ENCODE results near the gene COG6.

Gene COG6

DNA sequence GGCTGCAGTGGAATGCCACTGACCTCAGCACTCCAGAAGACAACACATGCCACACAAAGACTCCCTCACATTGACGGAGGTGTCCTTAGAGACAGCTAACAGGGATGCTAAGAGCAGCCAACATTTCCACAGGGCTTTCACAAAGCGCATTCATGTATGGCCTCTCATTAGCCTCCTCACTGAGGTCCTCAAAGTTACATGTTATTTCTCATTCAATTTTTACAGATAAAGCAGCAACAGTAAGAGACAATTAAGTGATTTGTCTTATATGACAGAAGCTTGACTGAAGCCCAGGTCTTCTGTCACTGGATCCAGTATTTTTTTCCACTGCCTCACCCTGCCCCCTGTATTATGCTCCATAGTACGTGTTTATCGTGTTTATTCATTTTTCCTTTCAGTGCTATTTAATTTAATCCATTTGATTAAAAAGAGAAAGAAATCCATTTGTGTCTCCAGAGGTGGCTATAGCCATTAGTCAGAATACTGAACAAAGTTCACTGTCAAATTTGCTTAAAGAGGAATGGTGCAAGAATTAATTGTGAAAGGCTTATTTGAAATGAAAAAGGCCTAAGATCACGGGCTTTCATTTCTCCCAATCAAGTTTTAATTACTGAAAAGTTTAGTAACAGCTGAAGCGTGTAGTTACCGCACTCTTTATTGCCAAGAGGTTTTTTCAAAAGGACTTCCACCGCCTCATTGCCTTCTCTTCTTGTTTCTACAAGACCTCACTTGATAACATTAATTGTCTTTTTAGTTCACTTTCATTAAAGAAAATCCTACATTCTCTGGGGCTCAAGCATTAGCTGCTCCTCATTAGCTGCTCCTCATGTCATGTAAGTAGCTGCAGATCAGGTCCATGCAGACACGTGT lies 115.0 kb downstream of the COG6 start:
- no peak for DNase-seq

DNA sequence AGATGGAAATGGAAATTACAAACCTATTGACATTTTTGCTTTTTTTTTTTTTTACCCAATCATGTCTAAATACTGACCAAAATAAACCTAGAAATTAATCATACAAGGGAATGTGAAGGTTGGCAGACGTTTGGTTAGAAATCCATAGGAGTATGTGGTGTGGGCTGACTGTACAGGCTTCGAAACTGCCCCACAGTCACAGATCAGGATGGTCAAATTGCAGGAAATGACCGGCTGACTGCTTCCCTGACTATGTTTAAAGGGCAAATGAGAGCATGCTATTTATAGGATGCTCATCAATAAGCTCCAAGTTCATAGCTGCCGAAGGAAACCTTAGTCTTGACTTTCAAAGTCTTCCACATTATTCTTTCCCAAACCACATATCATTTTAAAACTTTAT lies 118.4 kb downstream of the COG6 start:
- DNase-seq, result no peak

DNA sequence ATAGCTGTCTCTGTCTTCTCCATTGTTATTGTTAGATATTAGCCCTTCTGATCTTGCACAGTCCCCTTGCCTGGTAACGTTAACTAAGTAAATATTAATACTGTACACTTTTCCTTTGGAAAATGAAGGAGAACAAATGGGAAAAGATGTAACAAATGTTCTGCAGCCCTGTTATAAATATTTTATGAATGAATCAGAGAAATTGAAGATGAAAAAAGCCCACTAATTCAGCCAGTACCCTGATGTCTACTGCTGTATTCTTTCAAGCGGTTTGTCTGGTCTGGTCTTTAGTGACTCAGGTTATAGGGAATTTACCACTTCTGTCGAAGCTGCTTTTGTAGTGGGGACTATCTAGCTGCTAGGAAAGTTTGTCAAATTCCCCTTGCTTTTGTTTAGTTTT lies 121.0 kb downstream of the COG6 start:
- DNase-seq, result no peak

DNA sequence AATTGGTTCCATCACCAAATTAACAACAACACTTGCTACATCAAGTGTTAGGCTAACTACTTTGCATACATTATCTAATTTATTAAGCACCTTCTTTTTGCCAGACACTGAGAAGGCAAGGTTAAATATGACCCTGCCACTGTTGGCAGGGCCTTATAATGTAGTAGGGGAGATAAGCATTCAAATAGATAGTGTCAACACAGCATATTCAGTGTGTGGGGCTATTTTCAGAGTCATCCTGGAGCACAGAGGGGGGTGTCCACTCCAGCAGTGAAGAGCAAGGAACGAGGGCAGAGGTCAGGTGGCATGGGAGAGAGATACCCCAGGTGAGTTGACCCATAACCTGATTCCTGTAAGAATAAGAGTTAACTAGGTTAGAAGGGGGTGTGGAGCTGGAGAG lies 121.6 kb downstream of the COG6 start:
- DNase-seq, result no peak

DNA sequence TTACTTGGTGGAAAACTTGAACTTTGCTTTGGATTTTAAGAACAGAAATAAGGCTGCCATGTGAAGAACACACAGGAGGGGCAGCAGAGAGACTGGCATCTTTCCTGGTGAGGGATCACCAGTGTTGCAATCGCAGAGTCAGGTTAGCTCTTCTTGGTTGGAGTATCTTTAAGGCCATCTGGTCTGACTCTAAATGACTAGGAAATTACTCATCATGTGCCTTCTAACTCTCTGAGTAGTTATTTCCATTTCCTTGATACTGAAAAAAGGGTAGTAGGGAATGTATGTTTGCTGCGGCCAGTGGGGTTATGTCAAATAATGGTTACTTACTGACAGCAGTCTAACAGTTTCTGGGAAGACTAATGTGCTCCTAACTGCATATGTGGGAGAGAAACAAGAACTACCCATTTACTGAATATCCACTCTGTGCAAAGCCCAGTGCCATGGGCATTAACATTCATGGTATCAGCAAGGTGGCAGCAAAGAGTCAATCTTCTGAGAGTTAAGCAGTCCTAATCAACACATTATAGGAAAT lies 122.1 kb downstream of the COG6 start:
- DNase-seq, result no peak

DNA sequence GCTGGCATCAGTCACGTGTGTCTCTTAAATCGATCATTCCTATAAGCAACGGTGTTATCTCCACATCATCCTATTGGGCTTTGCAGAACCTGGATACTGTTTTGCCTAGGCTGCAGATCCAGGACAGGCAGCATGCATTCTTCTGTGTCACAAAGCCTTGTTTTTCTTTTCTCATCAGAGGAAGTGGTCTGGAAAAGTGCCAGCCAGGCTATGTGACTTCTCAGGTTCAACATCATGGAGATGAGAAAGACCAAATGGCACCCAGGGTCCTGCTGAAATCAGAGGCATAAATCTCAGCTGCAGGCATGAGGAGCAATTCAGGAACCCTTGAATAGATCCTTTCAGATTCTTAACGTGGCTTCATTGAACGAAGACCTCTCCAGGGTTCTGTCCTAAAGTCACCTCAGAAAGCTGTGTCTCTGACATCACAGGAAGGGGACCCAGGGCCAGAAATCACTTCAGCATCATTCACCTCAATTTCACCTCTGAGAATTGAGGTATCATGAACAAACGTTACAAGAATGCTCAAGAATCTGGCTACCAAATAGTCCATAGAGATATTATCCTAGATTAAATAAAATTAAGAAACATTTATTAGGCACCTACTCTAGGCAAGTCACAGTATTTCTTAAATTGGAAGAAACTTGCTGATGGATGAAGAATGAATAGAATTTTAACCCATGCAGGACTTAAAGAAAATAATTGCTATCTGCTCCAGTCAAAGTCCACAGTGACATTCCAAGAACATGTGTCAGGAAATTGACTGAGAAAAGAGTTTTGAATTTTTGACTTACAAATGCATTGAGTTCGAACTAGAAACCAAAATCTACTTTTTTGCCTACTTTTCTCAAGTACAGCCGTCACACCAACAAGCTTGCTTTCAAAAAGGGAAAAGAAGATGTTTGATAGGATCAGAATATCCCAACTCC lies 124.1 kb downstream of the COG6 start:
- DNase-seq, result no peak

DNA sequence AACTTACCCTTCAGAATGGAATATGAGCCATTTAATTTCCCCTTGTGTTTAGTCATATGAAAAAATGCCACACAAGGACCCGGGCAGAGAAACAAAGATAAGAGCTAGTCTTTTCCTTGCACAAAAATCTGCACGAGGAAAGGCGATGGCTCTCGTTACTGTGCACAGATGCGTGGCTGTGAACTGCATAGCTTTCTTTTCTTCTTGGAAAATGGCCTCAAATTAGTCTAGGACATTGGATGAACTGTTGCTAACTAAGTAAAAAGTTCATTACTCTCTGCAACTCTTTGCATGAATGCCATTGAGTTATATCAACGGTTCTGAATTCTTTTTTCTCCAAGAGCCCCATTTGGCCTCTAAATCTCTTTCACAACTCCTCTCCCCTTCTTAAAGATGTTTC lies 125.2 kb downstream of the COG6 start:
- no peak for DNase-seq

DNA sequence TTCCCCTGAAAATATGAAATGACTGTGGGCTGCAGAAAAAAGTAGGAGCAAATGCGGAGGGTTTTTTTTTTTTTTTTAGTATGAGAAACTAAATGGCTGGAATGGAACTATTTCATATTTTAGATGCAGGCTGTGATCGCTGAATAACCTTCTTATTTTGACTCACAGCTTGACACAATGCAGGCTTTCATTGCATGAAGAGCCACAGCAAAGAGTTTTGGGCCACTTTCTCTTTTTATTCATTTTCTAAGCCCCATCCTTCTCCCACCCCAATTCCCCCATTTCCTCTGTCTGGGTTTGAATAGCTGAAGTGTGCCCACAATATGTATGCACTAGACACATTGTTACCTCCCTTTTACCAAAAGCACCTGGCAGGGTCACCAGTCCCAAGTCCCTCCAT lies 125.9 kb downstream of the COG6 start:
- DNase-seq, result no peak

DNA sequence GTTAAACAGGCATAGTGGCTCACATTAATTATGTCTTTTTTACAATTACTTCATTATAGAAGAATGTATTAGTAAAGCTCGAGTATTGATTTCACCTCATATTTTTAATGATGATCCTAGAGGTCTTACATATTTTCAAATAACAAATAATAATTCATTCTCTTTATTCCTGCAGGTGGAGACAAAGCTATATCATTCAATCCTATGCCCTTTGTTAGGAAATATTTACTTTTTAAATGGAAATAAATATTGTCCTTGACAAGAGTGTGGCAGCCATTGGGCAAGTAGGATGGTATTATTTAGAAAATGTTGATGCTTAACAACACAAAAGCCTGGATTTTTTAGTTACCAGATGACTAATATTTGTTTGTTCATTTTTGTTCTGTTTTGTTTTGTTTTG lies 127.6 kb downstream of the COG6 start:
- no peak for DNase-seq

DNA sequence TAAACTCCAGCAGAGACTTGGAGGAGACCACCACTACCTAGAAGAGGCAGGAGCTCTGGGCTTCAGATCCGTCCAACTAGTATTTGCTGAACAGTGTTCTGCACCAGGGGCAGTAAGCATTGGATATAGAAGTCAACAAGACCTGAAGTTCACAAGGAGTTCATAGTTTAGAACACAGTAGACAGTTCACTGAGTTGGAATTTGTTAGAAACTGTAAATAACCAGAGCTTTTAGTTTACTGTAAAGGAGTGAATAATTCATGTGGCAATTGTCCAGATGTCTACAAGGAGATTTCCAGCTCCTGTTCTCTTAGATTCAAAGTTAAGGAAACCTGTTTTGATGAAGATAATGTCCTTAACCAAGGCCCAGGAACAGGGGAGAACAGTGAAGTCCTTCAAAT lies 128.9 kb downstream of the COG6 start:
- no peak for DNase-seq

DNA sequence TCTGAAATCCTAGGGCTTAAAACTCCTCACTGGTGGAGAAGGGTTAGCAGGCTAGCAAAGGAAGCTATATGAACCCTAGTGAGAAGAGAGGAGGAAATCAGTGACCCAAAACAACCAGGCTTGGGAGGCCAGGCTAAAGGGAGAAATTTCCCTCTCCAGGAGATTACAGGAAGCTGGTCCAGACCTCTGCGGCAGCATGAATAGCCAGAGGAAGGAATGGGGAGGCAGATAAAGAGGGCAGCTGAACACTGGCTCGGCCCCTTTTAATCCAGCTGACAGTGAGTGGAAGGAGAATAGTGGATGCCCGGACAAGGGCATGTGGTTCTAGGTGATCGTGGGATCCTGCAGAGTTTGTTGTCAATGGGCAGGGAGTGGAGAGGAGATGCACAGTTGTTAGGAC lies 130.6 kb downstream of the COG6 start:
- no peak for DNase-seq

DNA sequence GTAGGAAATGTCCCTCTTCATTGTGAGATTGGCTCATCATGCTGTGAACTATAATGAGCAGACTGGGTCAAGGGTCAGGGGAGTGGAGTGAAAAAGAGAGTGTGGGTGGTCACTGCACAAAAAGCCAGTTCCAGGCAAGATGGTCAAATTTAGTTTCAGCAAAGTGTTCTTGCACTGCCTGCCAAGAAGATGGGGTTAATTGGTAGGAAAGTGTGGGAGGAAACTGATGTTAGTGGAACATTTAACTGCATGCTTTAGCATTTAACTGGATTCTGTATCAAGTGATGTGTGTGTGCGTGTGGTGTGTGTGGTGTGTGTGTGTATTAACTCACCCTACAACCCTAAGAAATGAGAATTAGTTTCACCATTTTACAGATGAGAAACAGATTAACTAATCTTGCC lies 131.6 kb downstream of the COG6 start:
- peak; percentile 50 for DNase-seq

DNA sequence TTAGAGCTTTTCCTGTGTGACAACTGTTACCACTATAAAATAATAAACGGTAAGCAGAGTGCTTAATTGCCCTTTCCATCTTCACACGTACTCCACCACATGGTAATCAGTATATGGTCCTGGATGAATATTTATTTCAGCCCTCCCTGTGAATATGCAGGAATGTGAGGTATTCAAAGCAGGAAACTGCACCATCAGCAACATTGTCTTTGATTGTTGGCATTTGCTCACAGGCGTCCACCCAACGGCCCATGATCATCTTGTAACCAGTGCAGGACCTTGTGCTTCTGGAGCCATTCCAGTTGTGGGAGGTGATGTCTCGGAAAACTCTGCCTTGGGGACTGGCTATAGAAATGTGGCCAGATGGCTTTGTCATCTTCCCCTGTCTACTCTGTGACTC lies 132.6 kb downstream of the COG6 start:
- DNase-seq, result no peak

DNA sequence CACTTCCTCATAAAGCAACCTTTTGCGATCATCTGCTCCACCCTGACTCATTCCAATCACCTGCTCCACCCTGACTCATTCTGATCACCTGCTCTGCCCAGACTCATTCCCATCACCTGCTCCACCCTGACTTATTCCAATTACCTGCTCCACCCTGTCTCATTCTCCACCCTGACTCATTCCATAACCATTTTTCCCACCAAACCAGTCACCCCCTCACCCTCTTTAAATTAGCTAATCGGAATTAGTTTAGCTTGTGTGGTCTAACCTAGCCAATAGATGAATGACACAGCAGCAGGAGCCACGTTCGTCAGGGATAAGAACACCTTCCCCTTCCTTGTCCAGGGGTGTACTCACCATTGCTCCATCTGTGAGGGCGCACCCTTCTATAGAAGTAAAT lies 134.0 kb downstream of the COG6 start:
- DNase-seq, result no peak

Measured in femur (tissue), 1 donor.